RWPE1 (cell line): ENCODE measurements around the gene PRR9.
A peak's percentile ranks its signal among the peaks of the same experiment; 100 is the strongest.

Source experiments
- CTCF ChIA-PET: fragments of 350-600 bp; sonication (Branson Sonifier 250); formaldehyde crosslinking; extraction: SDS; loops from one replicate; lab custom pipeline; 2021; lab: Yijun Ruan, JAX
- POLR2A ChIA-PET: fragments of 400-600 bp; formaldehyde crosslinking; extraction: SDS; loops from one replicate; lab custom pipeline; 2020; ENCODE audit warnings: antibody characterized with exemption; ENCODE audit not compliant: low non-redundant PET; lab: Yijun Ruan, JAX
- DNase-seq: peaks from one replicate; pipeline ENCODE4 v3.0.0; 2012; ENCODE audit warnings: low spot score
- H3K27ac ChIP-seq: fragments of 450-650 bp; 2 replicates; pipeline ENCODE4 v1.5.1; 2017
- TF ChIP-seq, protein P1 (sequence below): fragments of 450-650 bp; conservative IDR thresholded peaks from 2 replicates; pipeline ENCODE4 v1.5.1; 2017; ENCODE audit warnings: low read depth, mild to moderate bottlenecking

The PRR9 gene

DNA sequence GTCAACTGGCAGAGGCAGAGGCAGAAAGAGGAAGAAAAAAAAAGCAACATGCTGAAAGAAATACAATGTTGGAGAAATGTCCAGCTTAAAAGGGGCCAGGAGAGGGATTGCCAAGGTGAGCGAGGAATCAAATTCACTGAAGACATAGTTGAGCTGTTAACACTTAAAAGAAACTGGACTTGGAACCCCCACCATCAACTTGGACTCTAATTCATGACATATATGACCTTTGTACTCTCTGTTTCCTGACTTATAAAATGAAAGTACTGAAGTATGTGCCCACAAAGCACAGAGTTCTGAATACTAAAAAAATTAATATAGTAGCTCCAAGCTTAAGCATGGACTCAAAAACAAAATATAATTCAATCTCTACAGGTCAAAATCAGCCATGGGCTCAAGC, 16.1 kb downstream of the PRR9 start:
- CTCF ChIA-PET, result interaction anchor here (0.7 to 1.1 kb wide), 2 partner anchors 364 to 435 kb away, joined by 3 read pairs; no protein-coding TSS in a partner anchor
- POLR2A ChIA-PET, result no interaction called here

DNA sequence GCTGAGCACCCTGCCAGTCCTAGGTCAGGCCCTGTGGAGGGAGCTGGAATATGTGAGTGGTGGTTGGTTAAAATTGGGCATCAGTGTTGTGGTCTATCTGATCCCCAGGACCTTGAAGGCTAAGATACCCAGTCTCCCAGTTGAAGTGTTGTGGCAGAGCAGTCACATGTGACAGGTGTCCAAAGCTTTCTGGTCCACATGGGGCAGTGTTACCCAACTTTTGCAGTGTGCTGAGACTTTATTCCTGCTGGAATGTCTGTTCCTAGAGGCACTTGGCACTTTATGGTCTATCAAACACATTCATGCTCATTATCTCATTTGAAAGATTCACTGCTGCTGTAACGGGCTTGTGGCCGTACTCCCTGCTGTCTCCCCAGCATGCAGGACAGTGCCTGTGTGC, 21.1 kb downstream of the PRR9 start:
- CTCF ChIA-PET, result interaction anchor here (0.8 to 1.4 kb wide), 3 partner anchors 23 to 50 kb away, joined by 3 to 6 read pairs (median 4); no protein-coding TSS in a partner anchor
- TF ChIP-seq, protein P1, sequence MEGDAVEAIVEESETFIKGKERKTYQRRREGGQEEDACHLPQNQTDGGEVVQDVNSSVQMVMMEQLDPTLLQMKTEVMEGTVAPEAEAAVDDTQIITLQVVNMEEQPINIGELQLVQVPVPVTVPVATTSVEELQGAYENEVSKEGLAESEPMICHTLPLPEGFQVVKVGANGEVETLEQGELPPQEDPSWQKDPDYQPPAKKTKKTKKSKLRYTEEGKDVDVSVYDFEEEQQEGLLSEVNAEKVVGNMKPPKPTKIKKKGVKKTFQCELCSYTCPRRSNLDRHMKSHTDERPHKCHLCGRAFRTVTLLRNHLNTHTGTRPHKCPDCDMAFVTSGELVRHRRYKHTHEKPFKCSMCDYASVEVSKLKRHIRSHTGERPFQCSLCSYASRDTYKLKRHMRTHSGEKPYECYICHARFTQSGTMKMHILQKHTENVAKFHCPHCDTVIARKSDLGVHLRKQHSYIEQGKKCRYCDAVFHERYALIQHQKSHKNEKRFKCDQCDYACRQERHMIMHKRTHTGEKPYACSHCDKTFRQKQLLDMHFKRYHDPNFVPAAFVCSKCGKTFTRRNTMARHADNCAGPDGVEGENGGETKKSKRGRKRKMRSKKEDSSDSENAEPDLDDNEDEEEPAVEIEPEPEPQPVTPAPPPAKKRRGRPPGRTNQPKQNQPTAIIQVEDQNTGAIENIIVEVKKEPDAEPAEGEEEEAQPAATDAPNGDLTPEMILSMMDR, result no peak

More for the DNA sequence above, 16.1 kb downstream of the PRR9 start:
- DNase-seq, result no peak
- TF ChIP-seq, protein P1, result no peak
- H3K27ac ChIP-seq, result no peak overlapping the region

DNA sequence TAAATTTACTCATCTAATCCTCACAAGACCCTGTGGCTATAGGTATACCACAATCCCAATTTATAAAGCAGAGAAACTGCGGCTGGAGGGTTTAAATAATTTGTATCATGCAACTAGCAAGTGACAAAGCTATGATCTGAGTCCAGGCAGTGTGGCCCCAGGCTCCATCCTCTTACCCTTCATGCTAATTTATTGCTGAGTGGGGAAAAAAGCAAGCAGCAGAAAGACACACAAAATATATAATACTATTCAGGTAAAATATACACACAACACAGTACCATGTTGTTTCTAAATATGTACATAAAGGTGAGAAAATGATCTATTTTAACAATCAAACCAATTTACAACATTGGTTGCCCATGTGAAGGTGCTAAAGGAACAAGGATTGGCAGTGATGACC, 24.8 kb downstream of the PRR9 start:
- no peak overlapping the region for H3K27ac ChIP-seq
- TF ChIP-seq, protein P1, result no peak
- CTCF ChIA-PET, result no interaction called here
- no peak for DNase-seq
- POLR2A ChIA-PET, result no interaction called here

More for the DNA sequence above, 21.1 kb downstream of the PRR9 start:
- H3K27ac ChIP-seq, result no peak overlapping the region
- POLR2A ChIA-PET, result no interaction called here
- DNase-seq, result peak; percentile 26

DNA sequence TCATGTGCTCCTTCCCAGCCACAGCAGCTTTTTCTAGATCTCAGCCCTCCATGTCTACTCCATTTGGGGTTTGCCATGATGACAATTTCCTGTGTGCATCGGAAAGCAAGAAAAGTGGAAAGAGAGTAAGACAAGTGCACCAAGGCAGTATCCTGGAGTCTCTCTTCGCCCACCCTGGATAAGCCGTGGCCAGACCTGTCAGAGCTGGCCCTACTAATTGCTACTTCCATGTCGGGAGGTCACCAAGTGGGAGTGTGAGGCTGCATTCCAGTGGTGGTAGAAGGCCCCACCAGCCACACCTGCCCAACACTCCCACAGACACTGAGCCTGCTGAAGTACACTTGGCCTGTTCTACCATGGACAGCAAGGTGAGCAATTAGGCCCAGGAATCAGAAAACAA, 28.1 kb downstream of the PRR9 start:
- no peak for DNase-seq
- no peak overlapping the region for H3K27ac ChIP-seq
- ChIA-PET POLR2A (no interaction called here), CTCF (no interaction called here)
- TF ChIP-seq, protein P1, result no peak

GRCh38 chr1:153246018-153246417, 28.6 kb downstream of the PRR9 start:
- ChIA-PET CTCF (no interaction called here), POLR2A (no interaction called here)
- no peak for DNase-seq
- H3K27ac ChIP-seq, result no peak overlapping the region
- TF ChIP-seq, protein P1, result no peak

DNA sequence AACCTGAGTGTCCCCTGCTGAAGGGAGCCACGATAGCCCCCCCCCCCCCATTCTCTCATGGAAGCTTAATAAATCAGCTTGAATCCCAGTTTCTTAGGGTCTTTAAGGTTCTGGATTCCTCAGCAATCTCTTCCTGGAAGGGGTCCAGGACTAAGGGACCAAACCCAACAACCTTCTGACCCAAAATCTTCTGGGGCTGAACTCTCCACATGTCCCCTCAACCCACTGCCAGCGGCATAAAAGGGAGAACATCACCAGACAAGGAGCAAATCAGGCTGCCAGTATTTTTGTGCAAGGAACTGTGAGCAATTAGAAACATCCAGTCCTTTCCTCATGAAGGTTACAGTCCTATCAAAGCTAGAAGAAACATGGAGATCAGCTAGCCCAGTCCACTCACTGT, 29.4 kb downstream of the PRR9 start:
- TF ChIP-seq, protein P1, result no peak
- ChIA-PET POLR2A (no interaction called here), CTCF (interaction anchor here (0.9 kb wide), 1 partner anchor 40 kb away, joined by 3 read pairs; no protein-coding TSS in a partner anchor)
- DNase-seq, result no peak
- no peak overlapping the region for H3K27ac ChIP-seq
